ENCODE data around the gene CSNK2A1. TPM values are rescaled to one million over a fixed set of nuclear protein-coding genes. Genes with fewer than 3 reads are reported as not detected.
"Not testable (repeated sequence)": the region's sequence is repeated elsewhere in the genome, so short reads cannot be mapped to it uniquely, and the experiment has no call there.

Gene CSNK2A1
- total RNA-seq, 1 donor: 117 TPM

DNA sequence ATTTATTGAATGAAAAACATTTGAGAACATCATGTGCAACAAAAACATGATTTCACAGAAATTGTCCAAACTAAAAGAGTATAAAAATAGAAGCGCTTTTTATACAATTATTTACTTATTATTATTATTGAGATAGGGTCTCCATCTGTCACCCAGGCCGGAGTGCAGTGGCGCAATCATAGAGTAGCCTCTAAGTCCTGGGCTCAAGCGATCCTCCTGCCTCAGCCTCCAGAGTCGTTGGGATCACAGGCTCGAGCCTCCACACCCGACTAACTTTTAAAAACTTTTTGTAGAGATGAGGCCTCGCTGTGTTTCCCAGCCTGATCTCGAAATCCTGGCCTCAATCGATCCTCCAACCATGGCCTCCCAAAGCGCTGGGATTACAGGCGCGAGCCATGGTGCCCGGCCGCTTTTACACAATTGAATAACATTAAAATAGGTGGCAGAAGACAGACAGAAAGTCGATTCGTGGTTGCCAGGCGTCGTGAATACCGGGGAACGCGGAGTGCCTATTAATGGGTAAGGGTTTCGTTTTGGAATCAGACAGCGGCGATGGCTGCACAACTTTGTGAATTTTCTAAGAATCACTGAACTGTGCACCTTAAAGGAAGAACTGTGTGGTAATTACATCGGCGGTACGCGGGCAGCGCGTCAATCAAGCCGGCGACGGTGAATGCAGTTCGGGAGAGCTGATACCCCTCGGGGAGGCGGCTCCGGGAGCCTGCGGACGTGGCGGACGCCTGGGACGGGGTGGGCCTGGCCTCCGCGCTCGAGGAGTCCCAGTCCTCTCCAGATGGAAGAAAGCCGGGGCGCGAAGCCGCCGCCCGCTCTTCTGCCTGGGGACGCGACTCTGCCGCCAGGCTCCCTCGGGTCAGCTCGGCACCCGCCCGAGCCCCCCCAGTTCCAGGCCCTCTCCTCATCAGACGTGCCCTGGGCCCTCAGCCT is 82.1 kb downstream of the CSNK2A1 start:
- DNase-seq (ENCODE audit: low read depth): peak; percentile 70
- H3K4me3 ChIP-seq (ENCODE audit: low read depth, low read length): peak overlapping the region; percentile 91
- TF ChIP-seq, protein P1, sequence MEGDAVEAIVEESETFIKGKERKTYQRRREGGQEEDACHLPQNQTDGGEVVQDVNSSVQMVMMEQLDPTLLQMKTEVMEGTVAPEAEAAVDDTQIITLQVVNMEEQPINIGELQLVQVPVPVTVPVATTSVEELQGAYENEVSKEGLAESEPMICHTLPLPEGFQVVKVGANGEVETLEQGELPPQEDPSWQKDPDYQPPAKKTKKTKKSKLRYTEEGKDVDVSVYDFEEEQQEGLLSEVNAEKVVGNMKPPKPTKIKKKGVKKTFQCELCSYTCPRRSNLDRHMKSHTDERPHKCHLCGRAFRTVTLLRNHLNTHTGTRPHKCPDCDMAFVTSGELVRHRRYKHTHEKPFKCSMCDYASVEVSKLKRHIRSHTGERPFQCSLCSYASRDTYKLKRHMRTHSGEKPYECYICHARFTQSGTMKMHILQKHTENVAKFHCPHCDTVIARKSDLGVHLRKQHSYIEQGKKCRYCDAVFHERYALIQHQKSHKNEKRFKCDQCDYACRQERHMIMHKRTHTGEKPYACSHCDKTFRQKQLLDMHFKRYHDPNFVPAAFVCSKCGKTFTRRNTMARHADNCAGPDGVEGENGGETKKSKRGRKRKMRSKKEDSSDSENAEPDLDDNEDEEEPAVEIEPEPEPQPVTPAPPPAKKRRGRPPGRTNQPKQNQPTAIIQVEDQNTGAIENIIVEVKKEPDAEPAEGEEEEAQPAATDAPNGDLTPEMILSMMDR (IDR thresholded peaks at IDR 0.05; ENCODE audit: insufficient read depth, low read depth, low read length): no peak

DNA sequence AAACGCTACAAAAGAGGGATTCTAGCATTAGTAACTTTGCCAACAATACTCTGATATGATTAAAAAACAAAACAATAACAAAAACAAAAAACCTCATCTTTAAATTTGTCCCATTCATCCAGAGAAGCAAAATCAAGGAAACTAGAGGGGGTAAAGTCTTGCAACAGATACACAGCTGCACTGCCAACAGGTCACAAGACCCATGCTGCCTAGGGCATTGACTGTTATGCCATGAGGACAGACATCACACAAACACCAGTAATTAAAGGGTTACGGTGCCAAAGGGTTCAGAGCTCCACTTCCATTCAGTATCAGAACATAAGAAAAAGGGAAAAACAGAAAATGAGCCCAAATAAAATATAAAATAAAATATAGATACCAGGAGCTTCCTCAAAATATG is 82.9 kb downstream of the CSNK2A1 start:
- peak overlapping the region; percentile 91 for H3K4me3 ChIP-seq (ENCODE audit: low read depth, low read length)
- TF ChIP-seq, protein P1 (IDR thresholded peaks at IDR 0.05; ENCODE audit: insufficient read depth, low read depth, low read length): no peak
- DNase-seq (ENCODE audit: low read depth): peak; percentile 58

DNA sequence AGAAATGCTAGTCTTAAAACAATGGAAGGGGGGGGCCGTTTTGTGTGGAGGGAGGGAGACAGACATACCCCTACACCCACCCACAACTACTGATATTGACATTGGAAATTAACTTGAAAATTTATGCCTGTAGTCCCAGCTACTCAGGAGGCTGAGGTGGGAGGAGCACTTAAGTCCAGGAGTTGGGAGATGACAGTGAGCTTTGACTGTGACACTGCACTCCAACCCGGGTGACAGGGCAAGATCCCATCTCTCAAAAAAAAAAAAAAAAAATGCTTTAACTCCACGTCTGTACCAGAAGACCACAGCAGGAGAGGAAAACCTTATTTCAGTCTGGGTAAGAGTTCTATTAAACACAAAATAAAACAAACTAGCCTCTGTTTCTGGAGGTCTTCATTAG is 83.4 kb downstream of the CSNK2A1 start:
- peak overlapping the region; percentile 91 for H3K4me3 ChIP-seq (ENCODE audit: low read depth, low read length)
- DNase-seq (ENCODE audit: low read depth): no peak
- TF ChIP-seq, protein P1 (IDR thresholded peaks at IDR 0.05; ENCODE audit: insufficient read depth, low read depth, low read length): no peak

DNA sequence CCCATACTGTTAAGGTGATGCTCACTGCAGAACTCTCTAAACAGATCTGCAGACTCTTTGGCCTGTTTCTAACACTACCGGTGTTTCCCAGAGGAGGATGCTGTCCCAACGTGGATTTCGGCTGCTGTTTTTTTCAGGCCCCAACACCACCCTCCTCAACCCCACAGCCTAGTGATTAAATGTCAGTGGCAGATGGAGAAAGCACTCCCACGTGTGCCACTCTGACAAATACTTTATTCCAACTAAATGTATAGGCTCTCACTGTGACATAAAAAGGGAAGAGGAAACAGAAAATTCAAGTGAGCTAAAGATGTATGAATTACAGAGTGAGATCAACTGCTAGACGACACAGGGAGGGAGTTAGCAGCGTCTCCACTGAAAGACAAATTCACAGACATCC is 84.8 kb downstream of the CSNK2A1 start:
- H3K4me3 ChIP-seq (ENCODE audit: low read depth, low read length): no peak overlapping the region
- no peak for DNase-seq (ENCODE audit: low read depth)
- TF ChIP-seq, protein P1 (IDR thresholded peaks at IDR 0.05; ENCODE audit: insufficient read depth, low read depth, low read length): no peak

DNA sequence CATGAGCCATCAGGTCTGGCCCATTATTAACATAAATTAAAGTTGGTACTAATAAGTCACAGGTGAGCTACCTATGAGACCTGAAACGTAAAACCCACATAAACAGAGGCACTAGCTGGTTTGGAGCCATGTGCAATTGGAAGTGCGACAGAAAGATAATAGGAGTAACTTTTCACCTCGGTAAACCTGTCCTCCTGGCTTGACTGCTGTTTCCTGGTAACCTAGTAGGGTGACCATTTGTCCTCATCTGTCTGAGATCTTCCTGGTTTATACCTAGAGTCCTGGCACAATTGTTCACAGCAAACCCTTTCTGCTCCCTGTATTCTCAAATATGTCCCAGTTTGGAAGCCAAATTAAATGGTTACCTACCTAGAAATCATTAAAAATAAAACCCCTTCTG is 88.6 kb downstream of the CSNK2A1 start:
- TF ChIP-seq, protein P1 (IDR thresholded peaks at IDR 0.05; ENCODE audit: insufficient read depth, low read depth, low read length): no peak
- DNase-seq (ENCODE audit: low read depth): no peak
- H3K4me3 ChIP-seq (ENCODE audit: low read depth, low read length): no peak overlapping the region

DNA sequence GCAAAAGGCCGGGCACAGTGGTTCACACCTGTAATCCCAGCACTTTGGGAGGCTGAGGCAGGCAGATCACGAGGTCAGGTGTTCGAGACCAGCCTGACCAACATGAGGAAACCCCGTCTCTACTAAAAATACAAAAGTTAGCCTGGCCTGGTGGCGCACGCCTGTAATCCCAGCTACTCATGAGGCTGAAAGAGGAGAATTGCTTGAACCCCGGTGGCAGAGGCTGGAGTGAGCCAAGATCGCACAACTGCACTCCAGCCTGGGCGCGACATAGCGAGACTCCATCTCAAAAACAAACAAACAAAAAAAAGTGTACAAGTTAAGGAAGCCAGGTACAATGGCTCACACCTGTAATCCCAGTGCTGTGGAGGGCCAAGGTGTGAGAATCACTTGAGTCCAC is 91.6 kb downstream of the CSNK2A1 start:
- H3K4me3 ChIP-seq (ENCODE audit: low read depth, low read length); DNase-seq (ENCODE audit: low read depth): not testable (repeated sequence)

DNA sequence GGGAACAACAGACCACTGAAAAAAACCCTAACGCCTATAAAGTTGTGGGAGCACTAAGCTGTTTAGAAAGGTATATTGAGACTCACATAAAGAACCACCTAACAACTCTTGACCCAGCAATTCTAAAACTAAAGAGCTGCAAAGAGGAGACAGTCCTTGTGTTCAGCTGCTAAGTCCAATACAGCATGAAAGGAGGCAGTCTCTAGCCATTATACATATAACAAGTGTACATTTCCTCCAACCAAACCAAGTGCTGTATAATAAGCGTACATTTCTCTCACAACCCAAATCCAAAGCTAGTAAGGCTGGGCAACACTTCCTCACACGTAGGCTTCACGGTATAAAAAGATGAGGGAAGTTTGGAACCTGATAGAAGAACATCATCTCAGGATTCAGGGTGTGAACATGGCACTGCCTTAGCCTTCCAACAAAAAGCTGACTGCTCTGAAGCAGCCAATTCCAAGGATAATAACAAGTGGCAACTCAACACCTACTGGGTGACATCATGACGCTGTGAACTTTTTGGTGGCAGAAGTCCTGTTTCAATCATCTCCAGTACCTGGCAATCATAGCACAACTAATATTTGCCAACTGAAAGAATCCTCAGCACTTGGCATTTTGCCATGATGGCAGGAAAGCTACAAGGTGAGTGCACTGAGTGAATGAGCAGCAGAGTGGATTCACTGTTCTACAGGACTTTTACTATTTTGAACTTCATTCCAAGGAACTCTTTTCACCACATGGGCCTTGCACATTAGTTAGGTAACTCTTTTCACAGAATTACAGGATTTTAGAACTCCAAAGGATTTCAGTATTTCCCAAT is 97.9 kb downstream of the CSNK2A1 start:
- TF ChIP-seq, protein P1 (IDR thresholded peaks at IDR 0.05; ENCODE audit: insufficient read depth, low read depth, low read length): no peak
- H3K4me3 ChIP-seq (ENCODE audit: low read depth, low read length): no peak overlapping the region
- no peak for DNase-seq (ENCODE audit: low read depth)

Data from fibroblast of villous mesenchyme (primary cell).